ENCODE results near the gene UBAC2.
"Not testable (repeated sequence)": the region's sequence is repeated elsewhere in the genome, so short reads cannot be mapped to it uniquely, and the experiment has no call there.

Gene UBAC2

DNA sequence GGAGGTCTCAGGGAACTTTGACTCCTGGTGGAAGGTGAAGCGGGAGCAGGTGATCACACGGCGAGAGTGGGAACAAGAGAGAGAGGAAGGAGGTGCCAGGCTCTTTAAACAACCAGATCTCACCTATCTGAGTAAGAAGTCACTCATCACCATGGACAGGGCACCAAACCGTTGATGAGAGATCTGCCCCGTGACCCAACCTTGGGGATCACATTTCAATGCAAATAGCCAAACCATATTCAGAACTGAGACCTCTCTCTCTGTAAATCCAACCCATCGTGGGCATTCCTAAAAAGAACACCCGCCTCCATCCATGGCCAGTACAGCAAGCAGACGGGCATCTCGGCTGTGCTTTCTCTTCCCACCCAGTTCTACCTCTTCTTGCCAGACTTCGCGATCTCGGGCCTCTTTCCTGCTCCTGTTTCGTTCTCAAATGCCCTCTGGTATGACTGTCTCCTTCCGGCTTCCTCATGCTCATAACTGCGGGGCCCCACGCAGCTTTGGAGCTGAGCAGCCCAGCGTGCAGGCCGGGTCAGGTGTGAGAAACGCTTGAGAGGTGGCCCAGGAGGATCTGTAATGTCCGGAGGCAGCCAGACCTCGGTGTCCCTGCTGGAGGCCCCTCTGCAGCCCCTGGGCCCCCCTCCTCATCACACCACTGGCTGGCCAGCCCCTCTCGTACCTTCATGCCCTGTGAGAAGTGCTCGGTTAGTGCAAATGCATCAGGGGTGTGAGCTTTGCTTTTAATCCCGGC is 203.5 kb downstream of the UBAC2 start:
- no peak for DNase-seq

- no peak for DNase-seq
Measured at GRCh38 chr13:99405966-99406365, 205.3 kb downstream of the UBAC2 start.

DNA sequence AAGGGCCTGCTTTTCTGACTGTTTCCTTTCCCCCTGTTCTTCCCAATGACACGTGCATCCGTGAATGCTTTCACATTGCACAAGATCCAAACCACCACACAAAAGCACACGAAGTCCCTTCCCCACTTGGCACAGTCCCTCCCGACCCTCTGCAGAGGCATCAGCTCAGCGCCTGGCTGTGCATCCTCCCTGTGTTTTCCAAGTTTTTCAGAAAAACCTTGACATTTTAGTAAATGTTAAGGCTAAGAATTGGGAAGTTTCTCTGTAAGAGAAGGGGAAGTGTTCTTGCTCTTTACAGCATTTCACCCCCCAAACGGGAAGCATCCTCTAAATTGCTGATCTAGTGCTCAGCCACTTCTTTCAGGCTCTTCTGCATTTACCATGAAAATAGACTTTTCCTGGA is 206.1 kb downstream of the UBAC2 start:
- no peak for DNase-seq

DNA sequence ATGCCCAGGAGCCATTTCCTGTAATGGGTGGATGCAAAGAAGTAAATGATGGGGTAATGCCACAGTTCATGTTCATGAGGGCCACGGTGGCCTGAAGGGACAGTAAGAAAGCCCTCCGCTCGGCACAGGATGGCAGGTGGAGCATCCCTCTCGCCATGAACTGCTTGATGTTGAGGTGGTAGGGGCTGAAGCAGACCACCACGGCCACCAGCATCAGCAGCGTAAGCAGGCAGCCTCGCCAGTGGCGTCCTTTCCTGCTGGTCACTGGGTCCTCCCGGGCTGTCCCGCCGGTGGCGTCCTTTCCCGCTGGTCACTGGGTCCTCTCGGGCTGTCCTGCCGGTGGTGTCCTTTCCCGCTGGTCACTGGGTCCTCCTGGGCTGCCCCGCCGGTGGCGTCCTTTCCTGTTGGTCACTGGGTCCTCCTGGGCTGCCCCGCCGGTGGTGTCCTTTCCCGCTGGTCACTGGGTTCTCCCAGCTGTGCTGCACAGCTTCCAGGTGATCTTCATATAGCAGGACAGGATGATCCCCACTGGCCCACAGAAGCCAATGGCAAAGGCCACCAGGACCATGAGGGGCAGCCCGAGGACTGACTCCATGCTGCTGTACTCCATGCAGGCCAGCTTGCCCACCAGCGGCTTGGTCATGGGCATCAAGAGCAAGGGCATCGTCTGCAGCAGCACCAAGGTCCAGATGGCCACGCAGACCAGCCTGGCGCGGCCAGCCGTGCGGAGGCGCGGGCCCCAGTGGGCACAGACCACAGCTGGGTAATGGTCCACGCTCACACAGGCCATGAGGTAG is 207.4 kb downstream of the UBAC2 start:
- DNase-seq, result no peak

- no peak for DNase-seq
Measured at GRCh38 chr13:99408703-99409000, 208.0 kb downstream of the UBAC2 start.

DNA sequence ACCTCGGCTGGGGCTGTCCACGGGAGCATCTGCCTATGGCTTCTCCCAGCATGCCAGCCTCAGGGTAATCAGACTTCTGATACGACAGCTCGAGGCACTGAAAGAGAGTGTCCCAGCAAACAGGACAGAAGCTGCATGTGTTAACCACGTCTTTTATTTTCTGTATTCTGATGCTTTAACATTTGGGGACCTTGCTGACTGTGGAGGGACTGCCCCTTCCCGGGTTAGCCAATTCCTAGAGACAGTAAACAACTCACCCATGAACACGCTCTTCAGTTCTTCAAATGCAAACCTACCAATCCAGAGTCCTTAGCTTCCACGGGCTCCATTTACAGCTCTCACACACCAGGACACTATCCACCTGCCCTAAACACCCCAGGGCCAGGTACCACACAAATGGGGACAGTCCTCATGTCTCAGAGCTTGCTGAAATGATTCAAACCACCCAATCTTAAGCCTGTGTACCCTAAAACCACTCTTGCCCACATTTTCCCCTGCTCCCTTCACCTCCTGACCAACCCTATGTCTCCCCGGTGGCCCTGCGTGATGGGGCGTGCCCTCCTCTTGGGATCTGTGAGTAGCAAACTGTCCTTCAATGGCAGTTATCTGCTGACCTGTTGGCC is 208.9 kb downstream of the UBAC2 start:
- DNase-seq, result not testable (repeated sequence)

DNA sequence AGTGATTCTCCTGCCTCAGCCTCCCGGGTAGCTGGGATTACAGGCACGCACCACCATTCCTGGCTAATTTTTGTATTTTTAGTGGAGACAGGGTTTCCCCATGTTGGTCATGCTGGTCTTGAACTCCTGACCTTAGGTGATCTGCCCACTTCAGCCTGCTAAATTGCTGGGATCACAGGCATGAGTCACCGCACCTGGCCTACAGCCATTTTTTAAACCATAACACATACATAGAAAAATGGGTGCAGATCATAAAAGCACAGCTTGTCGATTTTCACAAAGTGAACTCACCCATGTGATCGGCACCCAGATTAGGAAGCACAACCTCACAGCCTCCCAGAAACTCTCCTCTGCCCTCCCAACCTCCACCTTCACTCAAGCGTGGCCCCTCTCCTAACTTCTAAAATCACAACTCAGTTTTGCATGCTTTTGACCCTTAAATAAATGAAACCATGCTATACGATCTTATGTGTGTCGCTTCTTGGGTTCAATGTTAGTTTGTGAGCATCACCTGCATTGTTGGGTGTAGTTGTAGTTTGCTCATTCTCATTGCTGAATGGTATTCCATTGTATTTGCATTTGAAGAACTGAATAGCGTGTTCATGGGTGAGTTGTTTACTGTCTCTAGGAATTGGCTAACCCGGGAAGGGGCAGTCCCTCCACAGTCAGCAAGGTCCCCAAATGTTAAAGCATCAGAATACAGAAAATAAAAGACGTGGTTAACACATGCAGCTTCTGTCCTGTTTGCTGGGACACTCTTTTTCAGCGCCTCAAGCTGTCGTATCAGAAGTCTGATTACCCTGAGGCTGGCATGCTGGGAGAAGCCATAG is 210.2 kb downstream of the UBAC2 start:
- DNase-seq, result not testable (repeated sequence)

GRCh38 chr13:99412856-99413255 is 212.2 kb downstream of the UBAC2 start:
- no peak for DNase-seq

DNA sequence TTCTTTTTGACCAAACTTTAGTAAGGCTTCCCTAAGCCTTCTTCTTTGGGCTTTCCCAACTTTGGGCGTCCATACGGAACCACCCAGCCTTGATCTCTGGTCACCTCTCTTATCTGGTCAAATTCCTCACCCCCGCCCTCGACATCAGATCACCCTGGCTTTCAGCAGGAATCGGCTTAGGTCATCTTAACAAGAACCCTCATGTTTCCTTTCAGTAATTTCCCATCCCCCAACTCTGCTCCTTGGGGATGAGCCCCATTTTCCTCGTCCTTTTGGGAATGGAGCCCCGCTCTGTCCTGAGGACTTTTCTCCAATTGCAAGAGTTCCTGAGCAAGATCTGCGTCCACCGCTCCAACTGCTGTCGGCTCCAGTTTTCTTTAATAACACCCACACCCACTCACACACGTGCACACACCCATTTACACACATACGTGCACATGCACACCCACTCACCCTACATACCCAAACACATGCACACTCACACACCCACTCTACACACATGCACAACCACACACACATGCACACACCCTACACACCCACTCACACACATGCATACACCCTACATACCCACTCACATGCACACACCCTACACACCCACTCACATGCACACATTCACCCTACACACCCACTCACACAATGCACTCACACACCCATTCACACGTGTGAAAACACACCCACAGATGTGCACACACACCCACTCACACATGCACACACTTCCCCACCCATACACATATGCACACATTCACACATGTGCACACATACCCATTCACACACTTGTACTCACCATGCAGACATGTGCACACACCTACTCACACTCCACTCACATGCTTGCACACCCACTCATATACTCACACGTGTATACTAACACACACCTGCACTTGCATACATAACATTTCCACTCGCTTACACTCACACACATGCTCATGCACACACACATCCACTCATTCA is 213.7 kb downstream of the UBAC2 start:
- no peak for DNase-seq

DNA sequence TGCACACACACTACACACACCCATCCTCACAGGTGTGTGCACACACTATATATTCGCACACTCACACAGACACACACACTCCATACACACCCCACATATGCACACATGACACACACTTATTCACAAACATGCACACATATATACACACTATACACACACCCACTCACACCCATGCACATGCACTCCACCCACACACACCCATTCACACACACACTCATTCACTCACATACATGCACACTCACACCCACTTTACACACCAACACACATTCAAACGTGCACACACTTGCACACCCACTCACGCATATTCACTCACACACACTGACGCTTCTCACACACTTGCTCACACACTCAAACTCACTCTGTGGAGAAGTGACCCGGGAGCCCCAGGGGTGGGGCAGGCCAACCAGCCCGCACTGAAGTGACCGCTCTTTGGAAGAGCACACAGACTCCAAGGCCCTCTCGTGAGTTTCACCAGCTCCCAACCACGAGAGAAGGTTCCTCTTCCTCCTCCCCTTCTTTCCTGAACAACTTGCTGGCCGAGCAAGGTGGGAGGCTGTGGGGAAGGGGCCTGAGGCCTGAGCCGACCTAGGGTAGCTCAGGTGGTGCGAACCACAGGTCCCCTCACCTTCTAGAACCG is 214.5 kb downstream of the UBAC2 start:
- no peak for DNase-seq

DNA sequence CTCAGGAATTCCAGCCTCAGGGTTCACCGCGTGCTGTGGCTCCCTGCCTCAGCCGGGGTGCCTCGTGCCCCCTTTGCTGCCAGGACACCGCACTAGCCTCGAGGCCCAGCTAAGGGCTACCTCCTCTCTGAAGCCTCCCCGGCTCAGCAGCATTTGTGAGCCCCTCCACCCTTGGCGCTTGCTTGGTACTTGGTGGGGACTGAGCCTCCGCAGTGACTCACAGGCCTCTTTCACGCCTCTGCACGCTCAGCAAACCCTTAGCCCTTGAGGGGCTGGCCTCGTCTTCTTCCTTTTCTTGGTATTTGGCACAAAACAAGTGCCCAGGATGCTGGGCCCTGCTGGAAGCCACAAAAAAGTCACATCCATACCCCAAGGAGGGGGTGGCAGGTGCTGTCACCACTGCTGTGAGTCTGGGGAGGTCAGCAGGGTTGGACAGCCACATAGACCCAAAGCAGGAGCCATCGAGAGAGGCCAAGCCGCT is 215.2 kb downstream of the UBAC2 start:
- no peak for DNase-seq

DNA sequence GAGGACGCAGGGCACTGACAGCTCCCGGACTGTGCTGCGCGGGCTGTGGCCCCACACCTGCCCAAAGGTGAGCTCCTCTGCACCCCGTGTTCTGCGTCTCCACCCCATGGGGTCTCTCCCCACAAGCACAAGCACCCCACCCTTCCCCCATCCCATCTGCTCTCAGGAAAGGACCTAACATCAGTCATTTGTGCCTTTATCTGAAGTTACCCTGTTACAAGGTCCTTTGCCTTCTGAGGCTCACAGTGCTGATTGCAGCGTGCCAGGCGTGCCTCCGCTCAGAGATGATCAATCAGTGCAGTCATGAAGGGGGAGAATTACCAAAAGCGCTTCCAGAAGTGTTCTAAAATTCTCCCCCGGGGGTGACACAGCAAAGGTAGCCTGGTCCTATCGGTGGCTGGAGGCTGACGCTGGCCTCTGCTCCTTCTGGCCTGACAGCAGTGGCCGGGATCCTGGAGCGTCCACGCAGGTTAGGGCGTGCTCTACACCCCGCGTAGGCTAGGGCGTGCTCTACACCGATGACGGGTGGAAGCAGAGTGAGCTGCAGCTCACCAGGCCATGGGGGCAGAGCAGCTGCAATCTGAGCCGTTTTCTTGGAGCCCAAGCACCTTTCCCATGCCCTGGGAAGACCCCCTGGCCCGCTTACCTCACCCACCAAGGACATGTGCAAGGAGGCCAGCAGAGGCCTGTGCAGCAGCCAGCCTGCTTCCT is 215.9 kb downstream of the UBAC2 start:
- DNase-seq, result no peak

GRCh38 chr13:99417201-99418102 is 216.8 kb downstream of the UBAC2 start:
- no peak for DNase-seq

GRCh38 chr13:99418103-99418842 is 217.6 kb downstream of the UBAC2 start:
- DNase-seq, result no peak

GRCh38 chr13:99418843-99419140 is 218.1 kb downstream of the UBAC2 start:
- no peak for DNase-seq

GRCh38 chr13:99419591-99420243 is 219.1 kb downstream of the UBAC2 start:
- no peak for DNase-seq

DNA sequence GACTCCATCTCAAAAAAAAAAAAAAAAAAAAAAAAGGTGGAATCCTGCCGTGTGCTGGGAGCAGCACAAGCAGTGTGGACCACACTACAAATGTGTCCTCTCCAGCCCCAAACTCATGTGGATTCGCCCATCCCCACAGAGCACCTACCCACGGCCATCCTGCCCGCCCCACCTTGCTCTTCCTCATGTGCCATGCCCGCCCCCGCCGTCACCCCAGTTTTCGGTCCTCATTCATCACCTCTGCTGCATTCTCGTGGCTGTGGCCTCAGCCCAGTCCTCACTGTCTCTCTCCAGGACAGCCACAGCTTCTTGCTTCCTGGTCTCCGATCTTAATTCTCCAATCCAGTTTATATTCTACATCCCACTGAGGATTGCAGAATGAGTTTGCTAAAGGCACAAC is 220.6 kb downstream of the UBAC2 start:
- DNase-seq, result no peak
